Activated CD4-positive, alpha-beta memory T cell treated with anti-CD3 and anti-CD28 coated beads, Interleukin-2, amount 10 ng/mL, durations not matched to agents 7 days and 5 days (primary cell): ENCODE measurements around the gene NR3C2. TPM values are rescaled to one million over a fixed set of nuclear protein-coding genes. Genes with fewer than 3 reads are reported as not detected.
"Not testable (repeated sequence)": the region's sequence is repeated elsewhere in the genome, so short reads cannot be mapped to it uniquely, and the experiment has no call there.

Experiments
- CTCF ChIA-PET: fragments of 350-600 bp; sonication (Branson Sonifier 250); formaldehyde crosslinking; loops from one replicate; lab custom pipeline; 2021; ENCODE audit warnings: antibody characterized with exemption, inconsistent platforms; lab: Charles Lee
- POLR2A ChIA-PET: fragments of 350-600 bp; sonication (Branson Sonifier 250); formaldehyde crosslinking; loops from one replicate; lab custom pipeline; 2021; ENCODE audit warnings: antibody characterized with exemption; lab: Charles Lee
- DNase-seq: peaks from one replicate; pipeline ENCODE4 v3.0.0-alpha.2; 2020
- H3K27ac Mint-ChIP-seq: one replicate; pipeline ENCODE4 v1.8.0; 2021; ENCODE audit warnings: mild to moderate bottlenecking, mixed read lengths
- H3K27me3 Mint-ChIP-seq: one replicate; pipeline ENCODE4 v1.8.0; 2021; ENCODE audit warnings: mixed read lengths
- H3K36me3 Mint-ChIP-seq: one replicate; pipeline ENCODE4 v1.8.0; 2021; ENCODE audit warnings: low read depth, mixed read lengths
- H3K4me1 Mint-ChIP-seq: one replicate; pipeline ENCODE4 v1.8.0; 2021; ENCODE audit warnings: mixed read lengths
- H3K4me3 Mint-ChIP-seq: one replicate; pipeline ENCODE4 v1.8.0; 2021; ENCODE audit warnings: mild to moderate bottlenecking, mixed read lengths
- H3K9me3 Mint-ChIP-seq: one replicate; pipeline ENCODE4 v1.8.0; 2021; ENCODE audit warnings: mixed read lengths
- total RNA-seq, 2 experiments: library from RNA; stranded (reverse); gene quantifications; one replicate each; pipeline ENCODE4 v1.2.3, GENCODE V29; 2021

NR3C2 gene
- total RNA-seq, 2 experiments from 2014 or later, result 4.1 to 5.0 TPM

DNA sequence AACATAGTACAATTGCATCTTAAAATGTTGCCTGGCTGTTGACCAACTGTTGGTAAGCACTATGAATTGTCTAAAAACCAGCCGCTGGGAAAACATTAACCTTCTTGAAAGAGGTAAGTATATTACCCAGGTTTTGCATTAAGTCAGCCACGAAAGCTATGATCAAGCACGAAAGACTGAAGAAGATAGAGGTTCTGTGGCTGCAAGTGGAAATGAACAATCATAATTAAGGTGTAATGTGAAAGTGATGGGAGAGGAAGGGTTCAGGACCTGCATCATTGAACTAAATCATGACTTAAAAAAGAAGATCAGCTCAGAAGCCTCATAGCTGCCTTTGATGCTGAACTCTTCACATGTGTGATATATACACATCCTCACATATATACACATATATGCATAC is 341.0 kb downstream of the NR3C2 start:
- ChIA-PET POLR2A (no interaction called here), CTCF (no interaction called here)
- H3K36me3 Mint-ChIP-seq, result peaks cover 3% of the 10 kb centered on the region
- no peaks in the 10 kb centered on the region for H3K27me3 Mint-ChIP-seq
- H3K27ac Mint-ChIP-seq, result no peak overlapping the region
- peaks cover 2% of the 10 kb centered on the region for H3K9me3 Mint-ChIP-seq
- H3K4me3 Mint-ChIP-seq, result no peak overlapping the region
- H3K4me1 Mint-ChIP-seq, result no peaks in the 10 kb centered on the region
- no peak for DNase-seq

DNA sequence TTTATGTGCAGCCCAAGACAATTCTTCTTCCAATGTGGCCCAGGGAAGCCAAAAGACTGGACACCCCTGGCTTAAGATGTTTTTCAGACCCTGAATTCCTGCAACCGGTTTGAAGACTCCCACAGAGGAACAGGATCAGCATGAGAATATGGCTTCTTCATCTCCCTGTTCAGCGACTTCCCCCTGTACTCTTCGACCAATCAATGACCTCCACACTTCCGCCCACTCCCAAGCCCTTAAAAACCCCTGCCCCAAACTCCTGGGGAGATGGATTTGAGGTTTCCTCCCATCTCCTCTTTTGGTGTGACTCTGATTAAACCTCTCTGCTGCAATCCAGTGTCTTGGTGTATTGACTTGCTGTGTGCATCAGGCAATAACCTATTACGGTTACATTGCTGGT is 344.4 kb downstream of the NR3C2 start:
- POLR2A ChIA-PET, result no interaction called here
- Mint-ChIP-seq H3K27me3 (no peaks in the 10 kb centered on the region), H3K9me3 (no peaks in the 10 kb centered on the region), H3K4me1 (no peaks in the 10 kb centered on the region), H3K27ac (no peak overlapping the region), H3K36me3 (peaks cover 3% of the 10 kb centered on the region), H3K4me3 (no peak overlapping the region)
- no peak for DNase-seq
- CTCF ChIA-PET, result no interaction called here

DNA sequence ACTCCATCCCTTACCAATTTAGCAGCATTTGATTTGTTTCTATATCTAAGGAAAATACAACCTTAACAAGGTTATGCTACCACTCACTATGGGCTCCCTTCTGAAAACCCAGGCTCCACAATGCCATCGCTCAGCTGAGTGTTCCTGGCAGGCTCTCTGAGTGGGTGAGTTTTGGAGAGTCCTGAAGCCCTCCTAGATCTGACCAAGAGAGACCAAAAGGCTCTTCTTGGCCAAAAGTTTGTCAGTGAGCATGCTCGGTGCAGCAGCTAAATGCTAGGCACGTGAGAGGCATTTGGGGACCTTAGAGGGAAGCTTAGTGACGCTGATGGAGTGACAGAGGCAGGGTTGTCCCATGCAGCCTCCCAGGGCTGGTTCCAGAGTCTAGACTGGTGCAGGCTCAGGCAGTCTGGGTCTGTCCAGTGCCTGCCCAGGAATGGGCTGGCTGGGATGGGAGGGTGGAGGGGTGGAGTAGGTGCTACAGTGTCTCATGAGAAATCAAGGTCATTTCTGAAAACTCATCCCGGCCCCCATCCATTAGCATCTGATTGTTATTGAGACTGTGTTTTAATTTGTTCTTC is 346.8 kb downstream of the NR3C2 start:
- CTCF ChIA-PET, result no interaction called here
- Mint-ChIP-seq H3K27me3 (no peaks in the 10 kb centered on the region), H3K27ac (no peak overlapping the region), H3K36me3 (peaks cover 3% of the 10 kb centered on the region), H3K4me3 (no peak overlapping the region), H3K9me3 (no peaks in the 10 kb centered on the region), H3K4me1 (no peaks in the 10 kb centered on the region)
- no peak for DNase-seq
- POLR2A ChIA-PET, result no interaction called here

DNA sequence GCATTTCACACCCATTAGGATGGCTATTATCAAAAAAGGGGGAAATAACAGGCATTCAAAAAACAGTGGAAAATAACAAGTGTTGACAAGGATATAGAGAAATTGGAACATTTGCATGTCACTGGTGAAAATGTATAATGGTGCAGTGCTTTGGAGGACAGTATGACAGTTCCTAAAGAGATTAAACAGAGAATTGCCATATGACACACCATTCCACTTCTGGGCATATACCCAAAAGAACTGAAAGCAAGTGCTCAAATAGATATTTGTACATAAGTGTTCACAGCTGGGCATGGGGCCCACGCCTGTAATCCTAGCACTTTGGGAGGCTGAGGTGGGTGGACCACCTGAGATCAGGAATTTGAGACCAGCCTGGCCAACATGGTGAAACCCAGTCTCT is 348.1 kb downstream of the NR3C2 start:
- Mint-ChIP-seq H3K27ac (no peak overlapping the region), H3K27me3 (no peaks in the 10 kb centered on the region), H3K4me1 (peaks cover 3% of the 10 kb centered on the region), H3K36me3 (peaks cover 3% of the 10 kb centered on the region), H3K4me3 (no peak overlapping the region), H3K9me3 (no peaks in the 10 kb centered on the region)
- ChIA-PET CTCF (no interaction called here), POLR2A (no interaction called here)
- no peak for DNase-seq

DNA sequence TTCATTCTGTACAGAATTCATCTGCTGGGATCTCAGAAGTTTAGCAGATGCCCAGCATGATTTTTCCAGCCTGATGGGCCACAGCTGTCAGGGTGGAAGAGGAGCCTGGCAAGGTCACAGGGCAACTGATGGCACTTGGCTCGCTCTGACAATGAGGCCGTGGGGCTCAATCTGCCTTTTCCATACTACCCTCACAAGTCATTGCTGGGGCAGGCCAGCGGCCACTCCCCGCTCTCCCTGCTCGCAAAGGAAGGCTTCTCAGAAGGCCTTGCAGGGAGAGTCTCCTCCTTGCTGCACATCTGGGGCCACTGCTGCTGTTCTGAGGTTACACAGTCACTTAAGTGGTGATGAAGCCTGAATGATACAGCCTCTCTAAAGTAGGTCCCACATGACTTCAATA is 349.1 kb downstream of the NR3C2 start:
- CTCF ChIA-PET, result no interaction called here
- H3K36me3 Mint-ChIP-seq, result peaks cover 3% of the 10 kb centered on the region
- H3K27ac Mint-ChIP-seq, result no peak overlapping the region
- no peak overlapping the region for H3K4me3 Mint-ChIP-seq
- H3K4me1 Mint-ChIP-seq, result peaks cover 3% of the 10 kb centered on the region
- POLR2A ChIA-PET, result no interaction called here
- no peaks in the 10 kb centered on the region for H3K27me3 Mint-ChIP-seq
- no peaks in the 10 kb centered on the region for H3K9me3 Mint-ChIP-seq
- DNase-seq, result no peak

DNA sequence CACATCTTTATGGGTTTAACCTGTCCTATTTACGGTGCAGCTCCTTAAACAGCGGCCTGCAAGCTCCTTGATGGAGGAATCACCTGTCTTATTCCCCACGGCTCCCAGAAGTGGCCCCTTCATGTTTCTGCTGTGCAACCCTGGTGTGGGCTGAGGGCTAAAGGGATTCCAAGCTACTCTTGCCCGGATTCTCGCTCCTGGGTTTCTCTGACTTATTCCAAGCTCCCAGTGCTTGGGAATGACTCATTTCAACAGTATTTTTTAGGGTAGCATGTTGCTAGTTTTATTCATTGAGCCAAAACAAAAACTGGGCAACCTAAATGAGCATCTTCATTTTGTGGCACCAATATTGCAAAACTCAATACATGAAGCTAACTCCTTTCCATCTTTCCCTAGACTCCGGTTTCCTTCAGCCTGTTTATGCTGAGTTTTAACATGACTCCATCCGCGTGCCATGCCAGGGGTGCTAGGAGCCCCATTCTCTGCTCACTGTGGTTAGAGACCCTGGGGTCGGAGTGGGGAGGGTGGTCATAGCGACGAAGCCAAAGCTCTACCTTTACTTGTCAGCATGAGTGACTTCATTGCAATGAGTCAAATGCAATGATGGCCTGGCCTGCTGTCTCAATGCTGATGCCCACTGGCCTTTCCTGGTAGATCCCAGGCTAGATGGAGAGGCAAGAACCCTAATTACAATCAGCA is 349.7 kb downstream of the NR3C2 start:
- H3K4me3 Mint-ChIP-seq, result no peak overlapping the region
- H3K36me3 Mint-ChIP-seq, result no peaks in the 10 kb centered on the region
- no peak for DNase-seq
- H3K27me3 Mint-ChIP-seq, result no peaks in the 10 kb centered on the region
- H3K9me3 Mint-ChIP-seq, result no peaks in the 10 kb centered on the region
- ChIA-PET CTCF (no interaction called here), POLR2A (no interaction called here)
- H3K27ac Mint-ChIP-seq, result no peak overlapping the region
- peaks cover 3% of the 10 kb centered on the region for H3K4me1 Mint-ChIP-seq

DNA sequence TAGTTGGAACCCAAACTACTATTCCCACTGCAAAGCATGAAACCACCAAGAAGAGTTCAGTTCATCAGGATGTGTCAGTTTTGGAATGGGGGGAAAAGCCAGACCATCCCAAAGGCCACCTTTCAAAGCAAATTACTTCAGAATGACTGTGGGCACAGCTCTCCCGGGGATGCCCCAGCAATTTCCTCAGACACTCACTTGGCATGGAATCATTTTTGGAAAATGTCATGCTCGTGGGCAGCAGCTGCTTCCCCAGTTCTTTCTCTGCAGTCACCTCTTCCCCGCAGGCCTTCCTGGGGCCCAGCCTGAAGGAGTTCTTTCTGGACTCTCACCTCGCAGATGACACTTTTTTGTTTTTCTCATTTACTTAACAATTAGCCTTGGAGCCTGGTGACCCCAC is 350.3 kb downstream of the NR3C2 start:
- H3K36me3 Mint-ChIP-seq, result no peaks in the 10 kb centered on the region
- no peaks in the 10 kb centered on the region for H3K9me3 Mint-ChIP-seq
- ChIA-PET CTCF (no interaction called here), POLR2A (no interaction called here)
- no peaks in the 10 kb centered on the region for H3K27me3 Mint-ChIP-seq
- no peak for DNase-seq
- H3K4me1 Mint-ChIP-seq, result peaks cover 3% of the 10 kb centered on the region
- no peak overlapping the region for H3K27ac Mint-ChIP-seq
- no peak overlapping the region for H3K4me3 Mint-ChIP-seq

DNA sequence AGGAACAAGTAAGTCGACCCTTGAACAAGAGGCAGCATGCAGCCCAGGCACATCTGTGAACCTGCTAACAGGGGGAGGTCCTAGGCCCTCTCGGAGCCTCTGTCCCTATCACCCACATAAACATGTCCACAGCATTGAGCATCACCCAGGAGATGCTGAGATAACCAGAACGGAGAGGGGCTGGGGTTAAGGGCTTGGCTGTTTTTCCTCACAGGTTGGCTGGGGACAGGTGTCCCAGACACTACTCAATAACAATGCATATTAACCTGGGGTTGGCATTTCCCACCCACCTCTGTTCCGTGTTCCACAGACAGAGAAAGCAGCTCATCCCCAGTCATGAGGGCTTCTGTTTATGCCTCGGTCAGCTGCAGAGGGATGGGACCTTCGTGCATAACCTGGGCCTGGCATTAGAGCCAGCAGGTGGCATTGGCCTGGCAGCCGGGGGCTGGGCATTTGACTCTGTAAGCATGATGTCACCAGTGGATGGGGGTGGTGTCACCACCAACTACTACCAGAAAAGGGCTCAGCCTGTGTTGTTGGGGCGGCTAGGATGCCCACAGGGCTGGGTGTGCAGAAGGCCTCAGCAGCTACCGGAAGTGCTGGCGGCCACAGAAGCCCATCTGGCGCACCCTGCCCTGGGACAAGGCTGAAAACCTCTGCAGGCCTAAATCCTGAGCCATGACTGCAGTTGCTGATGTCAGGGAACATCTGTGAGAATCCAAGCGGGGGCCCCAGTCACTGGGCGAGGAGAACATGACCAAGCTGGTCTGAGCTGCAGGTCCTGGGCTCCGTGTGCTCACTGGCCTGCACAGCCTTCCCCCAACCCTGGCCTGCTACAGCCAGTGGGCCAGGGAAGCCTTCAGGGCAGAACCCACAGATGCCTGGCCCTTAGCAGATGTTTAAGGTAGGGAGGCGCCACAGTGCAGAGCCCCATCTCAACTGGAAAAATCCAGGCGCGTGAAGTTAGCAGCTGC is 351.4 kb downstream of the NR3C2 start:
- no peak overlapping the region for H3K4me3 Mint-ChIP-seq
- ChIA-PET CTCF (no interaction called here), POLR2A (no interaction called here)
- no peak for DNase-seq
- H3K27me3 Mint-ChIP-seq, result no peaks in the 10 kb centered on the region
- no peaks in the 10 kb centered on the region for H3K36me3 Mint-ChIP-seq
- H3K4me1 Mint-ChIP-seq, result peaks cover 3% of the 10 kb centered on the region
- H3K9me3 Mint-ChIP-seq, result no peaks in the 10 kb centered on the region
- no peak overlapping the region for H3K27ac Mint-ChIP-seq

DNA sequence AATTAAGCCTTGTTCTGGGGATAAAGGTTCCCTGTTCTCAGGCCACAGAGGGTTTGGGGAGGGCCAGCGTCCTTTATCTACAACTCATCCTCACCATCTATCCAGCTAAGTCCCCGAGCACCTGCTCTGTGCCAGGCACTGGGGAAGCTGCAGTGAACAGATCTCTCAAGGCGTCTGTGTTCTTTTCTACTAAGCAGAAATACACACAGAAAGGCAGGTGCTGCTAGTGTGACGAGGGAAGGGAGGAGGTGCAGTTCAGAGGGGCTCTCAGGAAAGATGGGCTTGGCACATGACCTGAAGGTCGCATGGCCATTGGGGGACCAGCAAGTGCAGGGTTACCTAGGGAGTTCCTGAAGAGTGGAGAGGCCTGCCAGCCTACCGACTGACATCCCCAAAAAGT is 352.2 kb downstream of the NR3C2 start:
- no peaks in the 10 kb centered on the region for H3K36me3 Mint-ChIP-seq
- H3K27me3 Mint-ChIP-seq, result no peaks in the 10 kb centered on the region
- CTCF ChIA-PET, result no interaction called here
- H3K9me3 Mint-ChIP-seq, result no peaks in the 10 kb centered on the region
- no peak overlapping the region for H3K27ac Mint-ChIP-seq
- POLR2A ChIA-PET, result no interaction called here
- no peak overlapping the region for H3K4me3 Mint-ChIP-seq
- H3K4me1 Mint-ChIP-seq, result peaks cover 3% of the 10 kb centered on the region
- no peak for DNase-seq

DNA sequence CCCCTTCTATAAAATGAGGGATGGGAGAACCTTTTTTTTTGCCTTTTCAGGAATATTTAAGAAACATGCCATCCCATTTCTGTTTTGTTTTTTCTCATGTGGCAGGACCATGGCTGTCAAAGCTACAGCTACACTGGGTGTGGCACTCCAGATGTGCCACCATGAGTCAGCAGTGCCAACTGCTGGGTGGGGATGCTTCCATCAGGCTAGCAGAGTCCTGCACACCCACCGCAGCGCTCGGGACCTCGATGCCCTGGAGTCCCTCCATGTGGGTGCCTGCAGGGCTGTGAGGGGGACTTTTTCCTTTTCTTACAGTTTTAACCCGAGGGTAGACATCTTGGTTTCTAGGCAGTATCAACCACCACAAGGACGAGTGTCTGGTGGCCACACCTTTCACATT is 352.6 kb downstream of the NR3C2 start:
- Mint-ChIP-seq H3K36me3 (no peaks in the 10 kb centered on the region), H3K4me1 (peaks cover 3% of the 10 kb centered on the region), H3K27ac (no peak overlapping the region), H3K4me3 (no peak overlapping the region), H3K9me3 (no peaks in the 10 kb centered on the region), H3K27me3 (no peaks in the 10 kb centered on the region)
- ChIA-PET POLR2A (no interaction called here), CTCF (no interaction called here)
- no peak for DNase-seq

DNA sequence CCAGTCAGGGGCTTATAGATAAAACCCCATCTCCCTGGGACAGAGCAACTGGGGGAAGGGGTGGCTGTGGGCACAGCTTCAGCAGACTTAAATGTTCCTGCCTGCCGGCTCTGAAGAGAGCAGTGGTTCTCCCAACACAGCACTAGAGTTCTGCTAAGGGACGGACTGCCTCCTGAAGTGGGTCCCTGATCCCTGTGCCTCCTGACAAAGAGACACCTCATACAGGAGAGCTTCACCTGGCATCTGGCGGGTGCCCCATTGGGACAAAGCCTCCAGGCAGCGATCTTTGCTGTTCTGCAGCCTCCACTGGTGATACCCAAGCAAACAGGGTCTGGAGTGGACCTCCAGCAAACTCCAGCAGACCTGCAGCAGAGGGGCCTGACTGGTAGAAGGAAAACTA is 359.1 kb downstream of the NR3C2 start:
- POLR2A ChIA-PET, H3K4me3 Mint-ChIP-seq, H3K4me1 Mint-ChIP-seq, DNase-seq, H3K27ac Mint-ChIP-seq, H3K27me3 Mint-ChIP-seq, H3K9me3 Mint-ChIP-seq, CTCF ChIA-PET: not testable (repeated sequence)
- H3K36me3 Mint-ChIP-seq, result peaks cover 18% of the 10 kb centered on the region

DNA sequence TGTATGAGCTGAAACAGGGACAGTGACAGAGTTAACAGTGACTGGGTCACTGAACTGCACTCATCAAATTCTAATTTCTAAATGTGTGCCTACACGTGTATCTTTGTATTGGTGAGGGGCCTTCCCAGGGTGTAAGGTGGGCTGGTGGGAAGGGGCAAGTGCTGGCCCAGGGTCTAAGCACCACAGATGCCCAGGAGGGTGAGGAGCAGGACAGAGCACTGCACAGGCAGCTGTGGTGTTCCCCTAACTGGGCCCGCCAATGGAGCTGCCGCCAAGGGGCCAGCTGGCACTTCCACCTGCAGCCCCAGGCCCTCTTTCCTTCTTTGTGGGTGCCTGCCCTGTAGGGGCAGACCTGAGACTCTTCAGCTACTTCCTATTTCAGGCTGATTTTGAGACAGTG is 360.5 kb downstream of the NR3C2 start:
- Mint-ChIP-seq H3K27ac (no peak overlapping the region), H3K4me1 (no peaks in the 10 kb centered on the region), H3K9me3 (peaks cover 4% of the 10 kb centered on the region), H3K36me3 (peaks cover 20% of the 10 kb centered on the region), H3K4me3 (no peak overlapping the region), H3K27me3 (no peaks in the 10 kb centered on the region)
- ChIA-PET CTCF (no interaction called here), POLR2A (no interaction called here)
- no peak for DNase-seq

DNA sequence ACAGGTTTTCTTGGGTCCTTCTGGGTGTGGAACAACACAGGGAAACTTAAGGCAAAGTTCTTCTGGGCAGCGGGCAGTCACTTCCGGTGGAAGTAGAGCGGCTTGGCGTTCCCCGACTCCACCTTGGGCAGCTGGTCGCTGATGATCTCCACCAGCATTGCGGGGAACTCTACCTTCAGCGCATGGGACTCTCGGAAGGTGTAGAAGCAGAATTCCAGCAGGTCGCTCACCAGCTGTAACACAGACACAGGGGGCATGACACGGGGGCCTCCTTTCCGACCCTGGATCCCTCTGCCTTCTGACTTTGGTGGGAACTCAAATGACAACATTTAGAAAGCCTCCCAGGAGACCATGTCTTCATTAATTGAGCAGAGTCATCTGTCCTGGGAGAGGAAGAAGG is 360.9 kb downstream of the NR3C2 start:
- no peaks in the 10 kb centered on the region for H3K27me3 Mint-ChIP-seq
- POLR2A ChIA-PET, result no interaction called here
- H3K4me1 Mint-ChIP-seq, result no peaks in the 10 kb centered on the region
- H3K4me3 Mint-ChIP-seq, result no peak overlapping the region
- peaks cover 4% of the 10 kb centered on the region for H3K9me3 Mint-ChIP-seq
- CTCF ChIA-PET, result no interaction called here
- peaks cover 24% of the 10 kb centered on the region for H3K36me3 Mint-ChIP-seq
- H3K27ac Mint-ChIP-seq, result no peak overlapping the region
- DNase-seq, result no peak
